Fibroblast of the aortic adventitia (primary cell): ENCODE data around the gene WDR36. TPM values are rescaled to one million over a fixed set of nuclear protein-coding genes. Genes with fewer than 3 reads are reported as not detected.
A peak's percentile ranks its signal among the peaks of the same experiment; 100 is the strongest.

ENCODE experiments used
- DNase-seq: peaks from one replicate; pipeline ENCODE4 v3.0.0-alpha.2; 2010; ENCODE audit warnings: low read depth
- H3K4me3 ChIP-seq: 2 replicates; pipeline ENCODE4 v1.5.1; 2011; ENCODE audit warnings: low read depth, mild to moderate bottlenecking, control low read depth, low read length, moderate library complexity
- total RNA-seq: library from RNA; depleted of rRNA; stranded (reverse); fragments of >200 nt; gene quantifications from 2 replicates; pipeline ENCODE4 v1.2.3, GENCODE V29; 2012; ENCODE audit warnings: low replicate concordance
- TF ChIP-seq, protein P1 (sequence below): IDR thresholded peaks from 2 replicates; pipeline ENCODE4 v1.5.1; 2011; ENCODE audit warnings: mild to moderate bottlenecking, low read length, control low read depth, inconsistent platforms; ENCODE audit not compliant: insufficient read depth

WDR36 gene
- total RNA-seq, 1 donor: 90.8 TPM

DNA sequence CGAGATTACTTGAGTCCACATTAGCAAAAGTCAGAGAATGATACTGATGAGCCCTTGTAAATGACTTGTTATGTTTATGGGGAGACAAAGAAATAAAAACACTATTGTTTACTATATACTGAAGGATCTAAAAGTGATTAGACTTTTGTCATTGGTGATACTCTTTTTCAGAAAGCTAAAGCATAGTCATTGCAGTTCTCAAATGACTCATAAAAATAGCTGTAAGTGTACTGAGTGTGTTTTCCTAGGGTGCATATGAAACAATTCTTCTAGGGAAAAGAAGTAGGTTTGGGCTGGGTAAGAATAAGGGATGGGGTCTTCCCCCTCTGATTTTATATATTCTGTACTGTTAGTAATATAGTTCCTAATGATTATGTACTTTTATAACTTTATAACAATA lies 32.6 kb downstream of the WDR36 start:
- no peak for DNase-seq
- TF ChIP-seq, protein P1, sequence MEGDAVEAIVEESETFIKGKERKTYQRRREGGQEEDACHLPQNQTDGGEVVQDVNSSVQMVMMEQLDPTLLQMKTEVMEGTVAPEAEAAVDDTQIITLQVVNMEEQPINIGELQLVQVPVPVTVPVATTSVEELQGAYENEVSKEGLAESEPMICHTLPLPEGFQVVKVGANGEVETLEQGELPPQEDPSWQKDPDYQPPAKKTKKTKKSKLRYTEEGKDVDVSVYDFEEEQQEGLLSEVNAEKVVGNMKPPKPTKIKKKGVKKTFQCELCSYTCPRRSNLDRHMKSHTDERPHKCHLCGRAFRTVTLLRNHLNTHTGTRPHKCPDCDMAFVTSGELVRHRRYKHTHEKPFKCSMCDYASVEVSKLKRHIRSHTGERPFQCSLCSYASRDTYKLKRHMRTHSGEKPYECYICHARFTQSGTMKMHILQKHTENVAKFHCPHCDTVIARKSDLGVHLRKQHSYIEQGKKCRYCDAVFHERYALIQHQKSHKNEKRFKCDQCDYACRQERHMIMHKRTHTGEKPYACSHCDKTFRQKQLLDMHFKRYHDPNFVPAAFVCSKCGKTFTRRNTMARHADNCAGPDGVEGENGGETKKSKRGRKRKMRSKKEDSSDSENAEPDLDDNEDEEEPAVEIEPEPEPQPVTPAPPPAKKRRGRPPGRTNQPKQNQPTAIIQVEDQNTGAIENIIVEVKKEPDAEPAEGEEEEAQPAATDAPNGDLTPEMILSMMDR: no peak
- no peak overlapping the region for H3K4me3 ChIP-seq

DNA sequence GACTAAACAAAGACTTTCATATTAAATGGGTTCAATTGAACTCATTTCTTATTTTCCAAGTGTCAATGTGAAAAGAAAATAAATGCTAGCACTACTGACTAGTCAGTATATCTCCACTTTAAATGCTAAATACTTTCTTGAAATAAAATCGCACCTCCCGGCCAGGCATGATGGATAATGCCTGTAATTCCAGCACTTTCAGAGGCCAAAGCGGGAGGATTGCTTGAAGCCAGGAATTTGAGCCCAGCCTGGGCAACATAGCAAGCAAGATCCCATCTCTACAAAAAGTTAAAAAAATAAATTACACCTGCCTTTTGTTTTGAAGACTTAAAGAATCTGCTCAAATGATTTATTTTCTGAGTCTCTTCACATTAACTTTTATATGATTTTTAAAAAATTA lies 34.7 kb downstream of the WDR36 start:
- TF ChIP-seq, protein P1: no peak
- no peak overlapping the region for H3K4me3 ChIP-seq
- DNase-seq: no peak

DNA sequence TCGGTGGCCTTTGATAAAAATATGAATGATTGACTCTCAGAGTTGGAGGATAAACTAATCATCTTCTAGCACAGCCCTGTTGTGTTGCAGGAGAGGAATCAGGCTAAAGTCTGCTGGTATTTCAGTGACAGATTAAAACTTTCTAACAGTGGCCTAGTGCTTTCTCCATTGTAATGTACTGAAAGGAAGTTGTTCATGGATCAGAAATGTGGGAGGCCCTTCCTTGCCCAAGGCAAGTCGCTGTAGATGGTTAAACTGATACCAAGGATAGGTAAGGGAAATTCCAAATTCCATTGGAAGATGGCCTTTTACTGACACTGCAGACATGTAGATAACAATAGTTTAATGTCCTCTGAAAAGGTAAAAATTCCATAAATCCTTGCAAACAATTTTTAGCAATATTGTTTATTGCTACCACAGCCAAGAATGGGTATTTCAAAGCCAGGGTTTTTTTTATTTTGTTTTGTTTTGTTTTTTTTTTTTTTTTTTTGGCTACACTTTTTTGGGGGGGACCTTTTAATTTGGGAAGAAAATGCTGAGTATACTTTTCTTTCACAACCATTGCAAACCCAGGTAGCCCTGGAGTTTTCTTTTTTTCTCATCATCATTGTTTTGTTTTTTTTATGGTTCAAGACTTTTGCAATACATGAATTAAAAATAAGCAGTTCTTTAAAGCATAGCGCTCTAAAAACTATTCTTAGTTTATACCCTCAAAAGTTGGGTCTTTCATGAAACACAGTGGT lies 35.5 kb downstream of the WDR36 start:
- no peak overlapping the region for H3K4me3 ChIP-seq
- TF ChIP-seq, protein P1: no peak
- DNase-seq: no peak

DNA sequence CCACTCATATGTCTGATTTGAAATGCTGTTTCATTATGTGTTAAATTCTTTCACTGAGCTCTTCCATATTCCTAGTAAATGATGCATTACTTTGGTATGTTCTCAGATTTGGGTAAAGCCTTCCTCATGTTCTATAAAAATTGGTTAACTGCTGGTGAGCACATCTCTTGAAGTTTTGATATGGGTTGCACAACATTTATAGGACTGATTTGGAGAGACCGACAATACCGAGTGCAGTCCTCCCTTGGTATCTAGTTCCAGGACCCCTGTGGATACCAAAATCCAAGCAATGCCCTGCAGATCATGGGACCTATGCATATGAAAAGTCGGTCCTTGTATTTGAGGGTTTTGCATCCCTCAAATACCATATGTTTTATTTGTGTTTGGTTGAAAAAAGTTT lies 37.8 kb downstream of the WDR36 start:
- TF ChIP-seq, protein P1: no peak
- H3K4me3 ChIP-seq: no peak overlapping the region
- DNase-seq: peak; percentile 57

DNA sequence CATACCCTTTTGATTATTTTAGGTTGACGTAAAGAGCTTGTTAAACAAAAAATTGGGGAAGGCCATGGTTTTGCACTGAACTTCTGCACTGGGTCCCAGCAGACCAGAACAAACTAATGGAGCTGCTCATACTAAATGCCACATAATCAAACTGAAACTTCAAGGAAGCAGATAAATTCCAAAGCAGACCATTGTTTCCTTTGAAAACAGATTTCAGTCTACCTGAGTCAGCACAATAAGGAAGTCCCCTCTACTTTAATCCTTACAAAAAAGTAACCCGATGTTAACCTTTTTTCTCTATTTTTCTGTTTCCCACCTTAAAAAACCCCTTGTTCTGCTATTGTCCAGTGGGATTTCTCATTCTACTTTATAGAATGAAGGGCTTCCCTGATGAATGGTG lies 39.2 kb downstream of the WDR36 start:
- DNase-seq: no peak
- TF ChIP-seq, protein P1: no peak
- no peak overlapping the region for H3K4me3 ChIP-seq

DNA sequence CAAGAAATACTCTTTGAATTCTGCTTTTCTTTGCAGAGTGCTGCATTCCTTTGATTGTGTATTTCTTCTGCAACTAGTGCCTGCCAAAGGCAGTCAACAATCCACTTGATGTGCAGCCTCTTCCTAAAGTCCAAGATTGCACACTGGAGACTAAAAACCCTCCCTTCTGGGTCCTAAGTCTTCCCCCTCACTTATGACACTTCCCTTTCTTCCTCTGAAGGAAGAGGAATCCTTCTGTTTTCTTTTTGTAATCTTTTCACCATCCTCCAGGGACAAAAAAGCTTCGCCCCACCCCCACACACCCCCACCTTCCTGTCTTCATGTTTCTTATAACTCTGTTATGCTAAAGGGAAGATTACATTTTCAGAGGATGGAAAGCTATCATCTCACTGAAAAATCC lies 39.9 kb downstream of the WDR36 start:
- TF ChIP-seq, protein P1: no peak
- H3K4me3 ChIP-seq: no peak overlapping the region
- DNase-seq: no peak
